Measurements from ENCODE around the gene CCL5.

Gene CCL5

DNA sequence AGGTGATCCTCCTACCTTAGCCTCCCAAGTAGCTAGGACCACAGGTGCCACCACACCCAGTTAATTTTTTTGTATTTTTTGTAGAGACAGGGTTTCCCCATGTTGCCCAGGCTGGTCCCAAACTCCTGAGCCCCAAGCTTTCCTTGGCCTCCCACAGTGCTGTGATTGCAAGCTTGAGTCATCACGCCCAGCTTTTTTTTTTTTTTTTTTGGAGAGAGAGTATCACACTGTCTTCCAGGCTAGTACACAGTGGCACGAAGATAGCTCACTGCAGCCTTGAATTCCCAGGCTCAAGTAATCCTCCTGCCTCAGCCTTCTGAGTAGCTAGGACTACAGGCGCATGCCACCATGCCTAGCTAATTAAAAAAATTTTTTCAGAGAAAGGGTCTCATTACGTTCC lies 38.7 kb downstream of the CCL5 start:
- H3K27me3 ChIP-seq (ENCODE audit: insufficient read depth, poor library complexity, severe bottlenecking), result no peaks in the 10 kb centered on the region
- DNase-seq (ENCODE audit: low read depth in 1 of 2, low spot score in 1 of 2), result no peak
- TF ChIP-seq REST (IDR thresholded peaks at IDR 0.05; ENCODE audit: insufficient replicate concordance, low read depth) (no peak), SPI1 (IDR thresholded peaks at IDR 0.05; ENCODE audit: borderline replicate concordance, low read depth) (no peak), POLR2AphosphoS5 (IDR thresholded peaks at IDR 0.05; ENCODE audit: low read depth) (no peak), GABPA (IDR thresholded peaks at IDR 0.05; ENCODE audit: low read depth) (no peak)
- TF ChIP-seq, protein P1, sequence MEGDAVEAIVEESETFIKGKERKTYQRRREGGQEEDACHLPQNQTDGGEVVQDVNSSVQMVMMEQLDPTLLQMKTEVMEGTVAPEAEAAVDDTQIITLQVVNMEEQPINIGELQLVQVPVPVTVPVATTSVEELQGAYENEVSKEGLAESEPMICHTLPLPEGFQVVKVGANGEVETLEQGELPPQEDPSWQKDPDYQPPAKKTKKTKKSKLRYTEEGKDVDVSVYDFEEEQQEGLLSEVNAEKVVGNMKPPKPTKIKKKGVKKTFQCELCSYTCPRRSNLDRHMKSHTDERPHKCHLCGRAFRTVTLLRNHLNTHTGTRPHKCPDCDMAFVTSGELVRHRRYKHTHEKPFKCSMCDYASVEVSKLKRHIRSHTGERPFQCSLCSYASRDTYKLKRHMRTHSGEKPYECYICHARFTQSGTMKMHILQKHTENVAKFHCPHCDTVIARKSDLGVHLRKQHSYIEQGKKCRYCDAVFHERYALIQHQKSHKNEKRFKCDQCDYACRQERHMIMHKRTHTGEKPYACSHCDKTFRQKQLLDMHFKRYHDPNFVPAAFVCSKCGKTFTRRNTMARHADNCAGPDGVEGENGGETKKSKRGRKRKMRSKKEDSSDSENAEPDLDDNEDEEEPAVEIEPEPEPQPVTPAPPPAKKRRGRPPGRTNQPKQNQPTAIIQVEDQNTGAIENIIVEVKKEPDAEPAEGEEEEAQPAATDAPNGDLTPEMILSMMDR (IDR thresholded peaks at IDR 0.05; ENCODE audit: insufficient read depth, low read length), result no peak

DNA sequence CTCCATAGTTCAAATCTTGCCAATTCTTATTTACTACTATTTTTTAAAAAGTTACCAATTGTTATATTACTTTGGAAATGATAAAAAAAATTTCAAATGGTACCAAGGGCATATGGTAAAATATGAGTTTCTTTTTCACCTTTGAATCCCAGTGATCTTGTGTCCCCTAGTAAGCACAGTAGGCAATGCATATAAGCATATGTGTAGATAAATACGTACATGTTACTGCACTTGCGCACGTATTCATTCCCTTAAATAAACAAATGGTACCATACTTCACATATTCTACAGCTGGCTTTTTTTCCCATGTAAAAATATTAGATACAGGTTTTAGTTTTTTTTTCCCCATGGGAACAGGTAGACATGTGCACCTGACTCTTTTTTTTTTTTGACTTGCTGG lies 39.1 kb downstream of the CCL5 start:
- Histone ChIP-seq H3K27me3 (ENCODE audit: insufficient read depth, poor library complexity, severe bottlenecking) (no peaks in the 10 kb centered on the region), H3K27ac (replicated peaks) (no peak overlapping the region)
- no peak for DNase-seq (ENCODE audit: low read depth in 1 of 2, low spot score in 1 of 2)

More for the DNA sequence above, 38.7 kb downstream of the CCL5 start:
- Histone ChIP-seq H3K27ac (replicated peaks) (no peak overlapping the region), H3K4me3 (replicated peaks; ENCODE audit: insufficient read depth, low read length) (no peak overlapping the region)

DNA sequence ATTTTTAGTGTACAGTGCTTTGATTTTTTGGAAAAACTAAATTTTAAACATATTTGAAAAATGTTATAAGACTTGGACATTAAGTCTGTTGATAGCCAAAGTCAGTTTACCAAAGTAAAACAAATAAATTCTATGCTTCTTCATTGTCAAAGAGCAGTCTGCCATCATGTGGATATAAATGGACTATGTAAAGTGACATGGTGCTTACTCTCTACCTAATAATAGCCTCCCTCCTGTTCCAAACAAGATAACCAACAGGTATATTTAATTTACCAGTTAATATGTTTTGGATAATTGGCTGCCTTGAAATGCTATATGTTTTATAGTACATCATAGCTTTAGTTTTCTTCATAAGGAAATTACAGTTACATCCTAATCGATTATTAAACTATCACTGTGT lies 55.0 kb downstream of the CCL5 start:
- Histone ChIP-seq H3K27me3 (ENCODE audit: insufficient read depth, poor library complexity, severe bottlenecking) (no peaks in the 10 kb centered on the region), H3K27ac (replicated peaks) (no peak overlapping the region), H3K4me3 (replicated peaks; ENCODE audit: insufficient read depth, low read length) (no peak overlapping the region)
- TF ChIP-seq GABPA (IDR thresholded peaks at IDR 0.05; ENCODE audit: low read depth) (no peak), REST (IDR thresholded peaks at IDR 0.05; ENCODE audit: insufficient replicate concordance, low read depth) (no peak), POLR2AphosphoS5 (IDR thresholded peaks at IDR 0.05; ENCODE audit: low read depth) (no peak), SPI1 (IDR thresholded peaks at IDR 0.05; ENCODE audit: borderline replicate concordance, low read depth) (no peak)
- TF ChIP-seq, protein P1 (IDR thresholded peaks at IDR 0.05; ENCODE audit: insufficient read depth, low read length), result no peak
- no peak for DNase-seq (ENCODE audit: low read depth in 1 of 2, low spot score in 1 of 2)

More for the DNA sequence above, 39.1 kb downstream of the CCL5 start:
- TF ChIP-seq REST (IDR thresholded peaks at IDR 0.05; ENCODE audit: insufficient replicate concordance, low read depth) (no peak), GABPA (IDR thresholded peaks at IDR 0.05; ENCODE audit: low read depth) (no peak), POLR2AphosphoS5 (IDR thresholded peaks at IDR 0.05; ENCODE audit: low read depth) (no peak), SPI1 (IDR thresholded peaks at IDR 0.05; ENCODE audit: borderline replicate concordance, low read depth) (no peak)
- TF ChIP-seq, protein P1 (IDR thresholded peaks at IDR 0.05; ENCODE audit: insufficient read depth, low read length), result no peak
- no peak overlapping the region for H3K4me3 ChIP-seq (replicated peaks; ENCODE audit: insufficient read depth, low read length)
